Fibroblast of mammary gland (primary cell): ENCODE results near the gene TBC1D5.
"Not testable (repeated sequence)": the region's sequence is repeated elsewhere in the genome, so short reads cannot be mapped to it uniquely, and the experiment has no call there.

ENCODE experiments used
- DNase-seq: peaks from one replicate; pipeline ENCODE4 v3.0.0-alpha.2; 2010; ENCODE audit warnings: low read depth
- H3K4me3 ChIP-seq: 2 replicates; pipeline ENCODE4 v1.5.1; 2011; ENCODE audit warnings: low read depth, mild to moderate bottlenecking, low read length, moderate library complexity; ENCODE audit not compliant: control insufficient read depth
- CTCF ChIP-seq: conservative IDR thresholded peaks from 2 replicates; pipeline ENCODE4 v1.5.1; 2011; ENCODE audit warnings: low read depth, low read length, inconsistent platforms; ENCODE audit not compliant: control insufficient read depth, insufficient read depth

Gene TBC1D5

GRCh38 chr3:17643691-17644090, 98.7 kb downstream of the TBC1D5 start:
- H3K4me3 ChIP-seq: no peak overlapping the region
- peak; percentile 53 for DNase-seq
- no peak for TF ChIP-seq CTCF

- no peak for TF ChIP-seq CTCF
- DNase-seq: peak; percentile 12
- no peak overlapping the region for H3K4me3 ChIP-seq
Observed at GRCh38 chr3:17642474-17642873, 100.0 kb downstream of the TBC1D5 start.

- peak; percentile 49 for DNase-seq
- TF ChIP-seq CTCF: no peak
- no peak overlapping the region for H3K4me3 ChIP-seq
Observed at GRCh38 chr3:17640466-17640865, 102.0 kb downstream of the TBC1D5 start.

- H3K4me3 ChIP-seq: no peak overlapping the region
- TF ChIP-seq CTCF: no peak
- peak; percentile 87 for DNase-seq
Observed at GRCh38 chr3:17639765-17640164, 102.7 kb downstream of the TBC1D5 start.

- DNase-seq: peak; percentile 76
- TF ChIP-seq CTCF: no peak
Observed at GRCh38 chr3:17639257-17639656, 103.2 kb downstream of the TBC1D5 start.

GRCh38 chr3:17638356-17638755, 104.1 kb downstream of the TBC1D5 start:
- peak; percentile 62 for DNase-seq
- no peak for TF ChIP-seq CTCF
- no peak overlapping the region for H3K4me3 ChIP-seq

More at GRCh38 chr3:17639257-17639656, 103.2 kb downstream of the TBC1D5 start:
- no peak overlapping the region for H3K4me3 ChIP-seq

GRCh38 chr3:17635675-17636074, 106.8 kb downstream of the TBC1D5 start:
- H3K4me3 ChIP-seq: not testable (repeated sequence)
- peak; percentile 45 for DNase-seq
